H54 (cell line): ENCODE measurements around the gene SERGEF.
A peak's percentile ranks its signal among the peaks of the same experiment; 100 is the strongest.

Source experiments
- DNase-seq: peaks from one replicate; pipeline ENCODE4 v3.0.0; 2011; ENCODE audit warnings: low spot score, mixed read lengths; ENCODE audit not compliant: insufficient read length
- FAIRE-seq: peaks from 3 replicates; lab custom pipeline; 2011; peaks lifted over from hg19 to GRCh38; lab: Jason Lieb, UNC
- POLR2A ChIP-seq: IDR thresholded peaks from 2 replicates; pipeline ENCODE4 v1.6.1; 2011; ENCODE audit warnings: low read depth, mild to moderate bottlenecking, low read length

SERGEF gene

DNA sequence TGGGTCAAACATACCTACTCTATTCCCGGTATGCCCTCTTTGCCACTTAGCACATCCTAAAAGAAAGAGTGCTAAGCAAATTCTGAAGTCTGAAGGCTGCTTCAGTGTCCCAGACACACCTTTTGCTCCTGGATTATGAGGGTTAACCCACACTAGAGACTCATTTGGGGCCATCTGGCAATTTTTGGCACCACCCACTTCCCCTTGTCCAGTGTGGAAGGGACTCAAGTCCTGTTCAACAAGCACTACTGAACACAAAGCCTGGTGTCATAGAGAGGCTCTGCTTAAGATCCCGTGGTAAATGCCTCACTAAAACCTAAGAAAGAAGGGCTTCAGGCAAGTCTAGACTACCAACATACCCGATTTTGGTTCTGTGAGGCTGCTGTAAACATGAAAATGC, 85.8 kb downstream of the SERGEF start:
- TF ChIP-seq POLR2A: no peak
- FAIRE-seq (no peak), DNase-seq (no peak)

DNA sequence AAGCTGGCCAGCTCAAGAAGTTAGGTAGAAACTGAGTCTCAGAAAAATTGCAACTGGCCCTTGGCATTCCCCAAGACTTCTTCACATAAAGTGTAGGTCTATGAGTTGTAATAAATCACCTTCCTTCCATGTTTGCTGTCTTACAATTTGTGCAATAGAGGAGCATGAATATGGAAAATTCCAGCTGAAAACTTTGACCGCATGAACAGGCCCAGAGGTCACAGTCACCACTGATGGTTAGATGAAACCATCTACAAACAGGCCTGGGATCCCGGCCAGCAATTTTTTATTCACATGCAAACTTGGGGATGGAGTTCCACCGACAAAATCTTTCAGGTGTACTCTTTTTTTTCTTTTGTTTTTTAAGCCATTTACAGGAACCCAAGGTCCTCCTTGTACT, 88.1 kb downstream of the SERGEF start:
- DNase-seq: no peak
- TF ChIP-seq POLR2A: no peak
- no peak for FAIRE-seq

DNA sequence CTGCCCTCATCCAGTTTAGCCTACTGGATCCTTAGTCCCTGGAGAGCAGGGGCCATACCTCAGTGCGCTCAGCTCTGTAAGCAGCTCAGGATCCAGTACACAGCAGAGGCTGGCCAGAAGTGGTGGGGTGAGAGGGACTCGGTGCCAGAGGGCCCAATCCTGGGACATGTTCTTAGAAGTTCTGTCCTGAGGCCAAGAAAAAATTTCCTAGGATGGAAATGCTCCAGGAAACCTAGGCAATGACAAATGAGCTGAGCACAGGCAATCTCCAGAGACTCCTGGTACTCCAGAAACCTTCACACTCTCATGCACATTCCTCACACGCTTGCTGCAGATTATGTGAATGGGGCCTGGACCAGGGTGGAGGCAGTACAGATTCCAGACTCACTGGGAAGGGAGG, 89.6 kb downstream of the SERGEF start:
- TF ChIP-seq POLR2A: no peak
- no peak for DNase-seq
- no peak for FAIRE-seq

GRCh38 chr11:17922416-17922788, 90.4 kb downstream of the SERGEF start:
- no peak for DNase-seq
- TF ChIP-seq POLR2A: no peak
- no peak for FAIRE-seq

DNA sequence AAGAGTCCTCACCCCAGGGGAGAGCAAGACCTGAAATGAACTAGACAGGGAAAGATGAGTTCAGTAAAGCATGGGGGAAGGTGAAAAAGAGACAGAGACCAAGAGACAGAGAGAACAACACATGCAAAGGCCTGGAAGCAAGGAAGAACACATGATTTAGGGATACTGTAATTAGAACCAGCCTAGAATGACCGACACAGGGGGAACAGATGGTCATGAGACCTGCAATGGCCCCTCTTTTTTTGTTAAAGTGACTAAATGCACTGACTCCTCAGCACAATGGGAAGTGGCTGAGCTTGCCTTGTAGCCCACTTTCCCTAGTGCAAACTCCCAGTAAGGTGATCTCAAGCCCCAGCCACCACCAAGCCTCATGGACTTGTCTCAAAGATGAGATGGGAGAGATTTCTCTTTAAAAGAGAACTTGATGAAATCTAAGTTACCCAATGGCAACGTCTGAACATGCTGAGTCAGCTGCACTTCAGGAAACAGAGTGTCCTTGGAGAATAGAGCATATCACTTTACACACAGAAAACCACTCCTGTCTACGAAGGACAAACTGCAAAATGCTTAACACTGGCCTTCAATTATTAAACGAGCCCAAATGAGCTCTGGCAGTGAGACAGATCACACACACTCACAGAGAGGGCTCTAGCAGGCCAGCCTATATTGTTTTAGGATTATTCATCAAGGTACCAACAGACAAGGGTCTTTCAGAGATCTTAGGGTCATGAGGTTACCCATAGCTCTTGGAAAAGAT, 91.0 kb downstream of the SERGEF start:
- no peak for FAIRE-seq
- TF ChIP-seq POLR2A: no peak
- DNase-seq: no peak

DNA sequence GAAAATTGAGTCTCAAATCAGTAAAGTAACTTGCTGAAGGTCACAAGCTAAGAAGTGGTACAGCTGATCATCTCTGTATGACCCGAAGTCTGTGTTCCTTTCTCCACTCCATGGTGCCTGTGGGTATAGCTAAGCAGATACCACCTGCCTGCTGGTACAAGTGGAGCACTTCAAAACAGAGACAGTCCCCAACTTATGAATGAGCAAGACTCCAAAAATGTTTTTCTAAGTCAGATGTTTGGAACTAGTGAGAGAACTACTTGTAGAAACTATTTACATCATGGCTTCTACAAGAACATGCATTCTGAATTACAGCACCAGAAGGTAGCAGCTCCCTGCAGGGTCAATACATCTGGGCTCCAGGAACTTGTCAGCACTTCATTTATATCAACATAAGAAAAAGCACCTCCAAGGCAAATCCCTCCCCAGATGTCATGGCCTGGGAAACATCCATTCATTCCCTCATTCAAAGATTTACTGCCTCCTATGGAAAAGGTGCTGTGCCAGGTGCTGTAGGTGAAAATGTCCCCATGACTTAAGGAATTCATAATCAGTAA, 94.7 kb downstream of the SERGEF start:
- no peak for TF ChIP-seq POLR2A
- FAIRE-seq (no peak), DNase-seq (no peak)

- DNase-seq (no peak), FAIRE-seq (no peak)
- TF ChIP-seq POLR2A: no peak
Observed at GRCh38 chr11:17917556-17917955, 95.3 kb downstream of the SERGEF start.

DNA sequence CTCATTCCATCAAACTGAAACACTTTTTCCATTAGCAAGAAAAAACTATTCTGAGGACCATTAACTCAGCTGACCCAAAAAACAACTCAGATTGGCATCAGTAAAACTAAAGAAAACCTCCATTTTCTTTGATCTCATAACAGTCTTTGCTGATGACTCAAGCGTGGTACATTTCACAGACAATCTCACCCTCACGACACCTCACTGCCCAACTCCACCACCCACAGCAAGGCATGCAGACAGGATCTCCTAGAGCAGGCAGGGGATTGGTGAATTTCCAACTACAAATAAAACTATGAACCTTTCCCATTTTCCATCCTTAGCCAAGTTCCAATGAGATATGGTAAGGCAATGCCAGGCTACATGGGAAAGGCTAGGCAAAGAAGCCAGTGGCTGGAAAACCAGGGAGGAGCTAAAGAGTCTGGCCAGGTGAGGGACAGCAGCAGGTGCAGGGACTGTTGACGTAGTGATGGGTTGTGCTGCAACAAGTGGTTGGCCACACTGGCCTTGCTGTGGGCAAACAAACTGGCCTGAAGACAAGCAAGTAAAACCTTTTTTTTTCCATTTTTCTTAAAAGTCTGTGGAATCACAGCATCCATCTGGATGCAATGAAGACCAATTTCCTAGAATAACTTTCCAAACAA, 97.2 kb downstream of the SERGEF start:
- TF ChIP-seq POLR2A: no peak
- no peak for FAIRE-seq
- DNase-seq: peak; percentile 7

DNA sequence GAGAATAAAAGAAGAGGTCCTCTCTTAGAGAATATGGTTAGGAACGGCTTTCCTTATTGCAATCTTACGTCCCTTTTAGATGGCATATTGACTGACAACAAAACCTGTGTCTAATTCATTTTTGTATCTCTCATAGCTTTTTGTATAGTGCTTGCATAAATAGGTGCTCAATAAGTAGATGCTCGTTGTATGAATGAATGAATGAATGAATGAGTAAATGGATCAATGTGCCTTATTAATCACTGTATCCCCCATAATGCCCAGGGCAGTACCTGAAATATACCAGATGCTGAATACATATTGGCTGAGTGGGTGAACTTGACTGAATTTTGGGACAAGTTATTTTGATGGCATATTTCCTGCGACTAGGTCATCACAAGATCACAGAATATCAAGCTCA, 97.9 kb downstream of the SERGEF start:
- DNase-seq: no peak
- no peak for TF ChIP-seq POLR2A
- FAIRE-seq: no peak

DNA sequence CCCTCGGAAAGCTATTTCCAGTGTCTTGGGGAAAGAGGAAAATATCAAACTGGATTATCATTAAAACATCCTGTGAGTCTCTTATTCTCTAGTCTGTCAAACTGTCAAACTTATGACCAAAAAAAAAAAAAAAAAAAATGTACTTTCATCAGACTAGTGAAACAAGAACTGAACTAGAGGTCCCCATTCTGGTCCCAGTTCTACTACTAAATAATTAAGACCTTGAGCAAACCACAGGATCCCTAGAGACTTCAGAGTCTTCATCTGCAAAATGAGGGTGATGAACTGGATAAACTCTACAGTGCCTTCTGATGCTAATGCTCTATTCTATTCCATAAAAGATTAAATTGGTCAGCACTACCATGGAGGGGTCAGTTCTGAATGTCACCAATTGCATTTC, 105.8 kb downstream of the SERGEF start:
- DNase-seq: no peak
- no peak for TF ChIP-seq POLR2A
- FAIRE-seq: no peak

DNA sequence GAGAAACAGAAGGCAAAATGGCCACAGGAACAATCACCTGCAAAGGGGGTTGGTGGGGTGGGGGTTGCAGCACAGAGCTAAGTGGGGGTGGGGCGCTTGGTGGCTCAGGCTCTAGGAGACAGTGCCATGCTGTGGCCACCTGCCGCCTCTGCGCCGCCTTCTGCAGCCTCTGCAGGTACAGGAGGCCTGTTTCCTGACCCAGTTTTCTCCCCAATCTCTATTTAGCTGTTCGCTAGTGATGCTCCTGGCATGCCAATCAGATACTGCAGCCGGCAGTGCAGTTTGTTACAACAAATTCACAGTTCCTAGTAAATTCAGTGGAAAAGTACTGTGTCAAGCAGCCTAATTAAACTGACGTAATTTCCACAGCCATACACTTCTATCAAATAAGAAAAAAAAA, 106.4 kb downstream of the SERGEF start:
- DNase-seq (no peak), FAIRE-seq (no peak)
- TF ChIP-seq POLR2A: no peak

DNA sequence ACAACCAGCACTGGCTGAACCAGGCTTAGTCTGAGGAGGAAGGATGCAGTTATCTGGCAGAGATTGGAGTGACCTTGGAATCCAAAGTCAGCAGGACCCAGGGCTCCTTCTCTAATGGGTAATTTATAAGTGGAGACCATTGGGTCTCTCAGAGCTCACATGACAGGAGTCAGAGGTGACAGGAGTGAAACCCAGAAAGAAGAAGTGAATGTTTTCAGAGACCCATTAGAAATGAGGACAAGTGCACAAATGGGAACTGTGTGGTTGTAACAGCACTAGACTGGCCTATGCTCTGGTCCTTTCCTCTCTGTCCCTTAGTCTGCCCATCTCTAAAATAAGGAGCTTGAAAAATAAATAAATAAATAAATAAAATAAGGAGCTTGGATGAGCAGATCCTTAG, 107.4 kb downstream of the SERGEF start:
- FAIRE-seq (no peak), DNase-seq (no peak)
- no peak for TF ChIP-seq POLR2A

DNA sequence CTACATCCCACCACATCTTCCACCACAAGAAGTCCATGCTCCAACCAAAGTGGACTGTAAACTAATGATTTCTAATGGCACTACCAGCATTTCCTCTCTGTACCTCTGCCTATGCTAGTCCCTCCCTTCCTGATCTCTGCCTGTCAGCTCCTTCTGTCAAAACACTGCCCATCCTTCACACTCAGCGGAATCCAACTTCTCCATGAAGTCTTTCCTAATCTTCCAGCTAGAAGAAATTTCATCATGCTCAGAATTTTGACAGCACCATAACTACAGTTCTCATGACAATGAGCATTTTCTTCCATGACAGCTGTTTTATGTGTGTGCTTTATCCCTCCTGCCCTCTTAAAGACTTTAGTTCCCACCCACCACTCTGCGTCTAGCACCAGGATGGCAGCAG, 111.4 kb downstream of the SERGEF start:
- DNase-seq: no peak
- no peak for TF ChIP-seq POLR2A
- FAIRE-seq: no peak

- no peak for TF ChIP-seq POLR2A
- no peak for DNase-seq
- no peak for FAIRE-seq
Observed at GRCh38 chr11:17898782-17899181, 114.1 kb downstream of the SERGEF start.

GRCh38 chr11:17898071-17898470, 114.8 kb downstream of the SERGEF start:
- DNase-seq (no peak), FAIRE-seq (no peak)
- TF ChIP-seq POLR2A: no peak
